Skeletal muscle satellite cell (primary cell): ENCODE data around the gene TEAD3.
A peak's percentile ranks its signal among the peaks of the same experiment; 100 is the strongest.
"Not testable (repeated sequence)": the region's sequence is repeated elsewhere in the genome, so short reads cannot be mapped to it uniquely, and the experiment has no call there.

Experiments used
- H3K27me3 ChIP-seq: 2 replicates; pipeline ENCODE4 v1.7.0; 2013; ENCODE audit warnings: low read length; ENCODE audit not compliant: control insufficient read depth, insufficient read depth
- H3K36me3 ChIP-seq: 2 replicates; pipeline ENCODE4 v1.7.0; 2013; ENCODE audit warnings: mild to moderate bottlenecking, control low read depth, low read length; ENCODE audit not compliant: insufficient read depth
- H3K4me1 ChIP-seq: 2 replicates; pipeline ENCODE4 v1.7.0; 2013; ENCODE audit warnings: low read length; ENCODE audit not compliant: control insufficient read depth, insufficient read depth
- H3K4me2 ChIP-seq: 2 replicates; pipeline ENCODE4 v1.7.0; 2013; ENCODE audit warnings: mild to moderate bottlenecking, low read length
- H3K4me3 ChIP-seq: 2 replicates; pipeline ENCODE4 v1.7.0; 2013; ENCODE audit warnings: low read length
- H3K9ac ChIP-seq: 2 replicates; pipeline ENCODE4 v1.7.0; 2013; ENCODE audit warnings: mild to moderate bottlenecking, low read depth, low read length, moderate library complexity
- H3K9me3 ChIP-seq: replicated peaks from 2 replicates; pipeline ENCODE4 v1.7.0; 2013; ENCODE audit warnings: mild to moderate bottlenecking, control low read depth, low read length

The TEAD3 gene

DNA sequence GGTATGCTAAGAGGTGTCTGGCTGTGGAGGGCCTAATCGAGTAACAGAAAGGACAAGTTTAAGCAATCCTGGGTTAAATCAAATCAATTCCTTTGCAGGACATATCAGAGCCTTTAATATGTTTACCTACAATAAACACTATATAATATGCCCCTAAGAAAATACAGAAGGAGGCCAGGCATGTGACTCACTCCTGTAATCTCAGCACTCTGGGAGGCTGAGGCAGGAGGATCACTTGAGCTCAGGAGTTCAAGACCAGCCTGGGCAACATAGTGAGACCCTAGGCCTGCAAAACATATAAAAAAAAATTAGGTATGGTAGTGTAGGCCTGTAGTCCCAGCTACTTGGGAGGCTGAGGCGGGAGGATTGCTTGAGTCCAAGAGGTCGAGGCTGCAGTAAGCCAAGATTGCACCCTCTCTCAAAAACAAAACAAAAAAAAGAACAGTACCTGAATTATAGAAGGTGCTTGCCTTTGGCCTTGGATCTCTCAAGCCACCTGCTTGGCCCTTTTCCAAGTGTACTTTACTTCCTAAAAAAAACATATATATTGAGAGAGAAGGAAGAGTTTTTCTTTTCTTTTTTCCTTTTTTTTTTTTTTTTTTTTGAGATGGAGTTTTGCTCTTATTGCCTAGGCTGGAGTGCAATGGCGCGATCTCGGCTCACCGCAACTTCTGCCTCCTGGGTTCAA lies 58.4 kb downstream of the TEAD3 start:
- not testable (repeated sequence) for H3K4me1 ChIP-seq, H3K9ac ChIP-seq, H3K9me3 ChIP-seq, H3K27me3 ChIP-seq, H3K36me3 ChIP-seq, H3K4me3 ChIP-seq, H3K4me2 ChIP-seq

- Histone ChIP-seq H3K9me3 (no peaks in the 10 kb centered on the region), H3K4me3 (no peak overlapping the region), H3K36me3 (no peaks in the 10 kb centered on the region), H3K9ac (no peak overlapping the region), H3K4me1 (peaks cover 8% of the 10 kb centered on the region), H3K27me3 (no peaks in the 10 kb centered on the region), H3K4me2 (no peak overlapping the region)
Measured at GRCh38 chr6:35436071-35436857, 60.6 kb downstream of the TEAD3 start.

DNA sequence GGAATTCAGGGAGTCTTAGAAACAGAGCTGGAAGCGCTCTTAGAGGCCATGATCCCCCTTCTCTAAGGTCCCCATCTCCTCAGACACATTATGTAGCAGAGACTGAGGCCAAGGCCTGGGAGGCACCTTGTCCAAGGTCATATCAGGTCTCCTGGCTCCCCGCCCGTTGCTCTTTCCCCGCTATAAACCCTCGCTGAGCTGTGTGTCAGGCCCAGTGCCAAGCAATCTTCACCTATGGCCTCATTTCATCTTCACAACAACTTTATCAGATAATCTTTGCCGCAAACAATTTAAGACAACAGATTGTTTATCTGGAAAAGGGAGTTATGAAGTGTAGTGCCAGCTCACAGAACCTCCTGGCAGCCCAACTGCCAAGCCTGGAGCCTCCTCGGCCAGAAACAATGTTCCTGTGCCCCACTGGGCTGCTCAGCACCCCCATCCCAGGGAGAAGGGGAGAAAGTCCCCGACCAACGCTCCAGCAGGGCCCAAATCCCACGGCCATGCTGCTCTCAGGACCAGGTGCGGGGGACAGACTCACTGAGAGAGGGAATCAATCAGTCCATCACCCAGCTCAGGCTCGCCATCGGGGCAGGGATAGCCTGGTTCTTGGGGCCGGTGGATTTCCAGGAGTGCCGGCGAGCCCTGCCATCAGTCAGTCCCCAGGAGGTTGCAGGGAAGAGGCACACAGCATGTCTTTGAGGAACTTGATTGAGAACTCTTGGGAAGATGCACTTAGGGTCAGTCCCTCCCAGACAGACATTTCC lies 61.6 kb downstream of the TEAD3 start:
- Histone ChIP-seq H3K9ac (no peak overlapping the region), H3K4me3 (no peak overlapping the region)

DNA sequence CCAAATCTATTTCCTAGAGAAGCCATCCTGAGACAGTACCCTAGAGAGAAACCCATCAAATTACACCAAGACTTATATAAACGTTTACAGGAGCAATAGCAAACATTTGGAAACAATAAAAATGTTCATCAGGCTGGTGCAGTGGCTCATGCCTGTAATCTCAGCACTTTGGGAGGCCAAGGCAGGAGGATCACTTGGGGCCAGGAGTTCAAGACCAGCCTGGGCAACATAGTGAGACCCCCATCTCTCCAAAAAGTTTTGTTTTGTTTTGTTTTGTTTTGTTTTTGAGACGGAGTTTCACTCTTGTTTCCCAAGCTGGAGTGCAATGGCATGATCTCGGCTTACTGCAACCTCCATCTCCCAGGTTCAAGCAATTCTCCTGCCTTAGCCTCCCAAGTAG lies 64.2 kb downstream of the TEAD3 start:
- H3K4me1 ChIP-seq: peaks cover 21% of the 10 kb centered on the region
- H3K4me3 ChIP-seq, H3K9ac ChIP-seq, H3K4me2 ChIP-seq, H3K27me3 ChIP-seq, H3K36me3 ChIP-seq: not testable (repeated sequence)
- peaks cover 13% of the 10 kb centered on the region for H3K9me3 ChIP-seq

More for the DNA sequence above, 61.6 kb downstream of the TEAD3 start:
- Histone ChIP-seq H3K4me1 (peaks cover 8% of the 10 kb centered on the region), H3K9me3 (peaks cover 2% of the 10 kb centered on the region), H3K27me3 (no peaks in the 10 kb centered on the region), H3K4me2 (no peak overlapping the region), H3K36me3 (no peaks in the 10 kb centered on the region)

DNA sequence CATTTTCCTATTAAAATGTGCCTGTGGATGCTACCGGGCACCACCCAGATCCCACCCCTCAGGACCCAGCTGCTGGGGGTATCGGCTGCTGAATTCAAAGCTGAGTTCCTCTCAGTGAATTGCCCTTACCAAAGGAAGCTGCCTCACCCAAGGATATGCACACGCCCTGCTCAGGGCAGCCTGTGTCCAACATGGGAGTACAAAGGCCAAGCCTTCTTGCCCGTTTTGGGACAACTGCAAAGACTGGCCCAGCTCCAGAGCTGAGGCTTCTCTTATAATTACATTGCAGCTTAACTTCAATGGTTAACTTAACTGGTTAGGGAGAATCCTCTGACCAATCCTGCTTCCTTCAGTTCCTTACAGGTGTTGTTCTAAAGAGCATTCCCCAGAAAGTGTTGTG lies 64.6 kb downstream of the TEAD3 start:
- Histone ChIP-seq H3K4me3 (no peak overlapping the region), H3K4me1 (peaks cover 25% of the 10 kb centered on the region), H3K9ac (no peak overlapping the region), H3K4me2 (no peak overlapping the region), H3K36me3 (peaks cover 10% of the 10 kb centered on the region), H3K9me3 (peaks cover 13% of the 10 kb centered on the region), H3K27me3 (no peaks in the 10 kb centered on the region)

DNA sequence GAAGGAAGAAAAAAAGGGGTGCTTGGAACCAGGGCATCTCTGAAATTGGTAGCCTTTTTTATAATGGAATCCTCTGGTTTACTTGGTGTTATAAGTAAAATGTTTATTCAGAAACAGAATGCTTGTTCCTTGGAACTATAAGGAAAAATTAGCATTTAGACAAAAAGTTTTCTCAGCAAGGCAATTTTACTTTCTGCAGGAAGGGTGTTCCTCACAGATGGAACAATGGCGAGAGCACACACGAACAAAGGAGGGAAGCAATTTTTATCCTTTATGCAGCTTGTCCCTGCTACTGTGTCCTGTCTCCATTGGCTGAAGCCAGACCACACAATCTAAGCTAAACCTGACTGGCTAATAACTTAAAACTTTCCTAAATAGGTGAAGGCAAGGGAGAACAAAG lies 67.4 kb downstream of the TEAD3 start:
- peaks cover 13% of the 10 kb centered on the region for H3K9me3 ChIP-seq
- H3K9ac ChIP-seq: no peak overlapping the region
- no peaks in the 10 kb centered on the region for H3K27me3 ChIP-seq
- no peak overlapping the region for H3K4me3 ChIP-seq
- H3K4me2 ChIP-seq: no peak overlapping the region
- H3K4me1 ChIP-seq: peaks cover 46% of the 10 kb centered on the region
- peaks cover 30% of the 10 kb centered on the region for H3K36me3 ChIP-seq

- Histone ChIP-seq H3K9me3 (peaks cover 13% of the 10 kb centered on the region), H3K4me3 (peak overlapping the region; percentile 34), H3K27me3 (no peaks in the 10 kb centered on the region), H3K9ac (peak overlapping the region; percentile 74), H3K4me1 (peaks cover 48% of the 10 kb centered on the region), H3K4me2 (peak overlapping the region; percentile 61), H3K36me3 (peaks cover 38% of the 10 kb centered on the region)
Measured at GRCh38 chr6:35428421-35429149, 68.3 kb downstream of the TEAD3 start.

DNA sequence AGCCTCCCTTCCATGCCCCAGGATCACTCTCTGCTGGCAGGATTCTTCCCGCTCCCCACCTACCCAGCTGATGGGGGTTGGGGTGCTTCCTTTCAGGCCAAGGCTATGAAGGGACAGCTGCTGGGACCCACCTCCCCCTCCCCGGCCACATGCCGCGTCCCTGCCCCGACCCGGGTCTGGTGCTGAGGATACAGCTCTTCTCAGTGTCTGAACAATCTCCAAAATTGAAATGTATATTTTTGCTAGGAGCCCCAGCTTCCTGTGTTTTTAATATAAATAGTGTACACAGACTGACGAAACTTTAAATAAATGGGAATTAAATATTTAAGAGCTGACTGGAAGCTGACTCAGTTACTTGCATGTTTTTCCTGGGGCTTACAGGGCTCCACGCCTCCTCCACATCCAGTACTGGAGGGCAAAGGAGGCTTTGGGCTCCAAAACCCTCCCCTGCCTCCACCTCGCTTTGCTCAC lies 69.0 kb downstream of the TEAD3 start:
- H3K9me3 ChIP-seq: peaks cover 13% of the 10 kb centered on the region
- peak overlapping the region; percentile 66 for H3K4me2 ChIP-seq
- peaks cover 48% of the 10 kb centered on the region for H3K4me1 ChIP-seq
- H3K27me3 ChIP-seq: no peaks in the 10 kb centered on the region
- H3K4me3 ChIP-seq: peak overlapping the region; percentile 49
- H3K36me3 ChIP-seq: peaks cover 38% of the 10 kb centered on the region
- peak overlapping the region; percentile 75 for H3K9ac ChIP-seq

DNA sequence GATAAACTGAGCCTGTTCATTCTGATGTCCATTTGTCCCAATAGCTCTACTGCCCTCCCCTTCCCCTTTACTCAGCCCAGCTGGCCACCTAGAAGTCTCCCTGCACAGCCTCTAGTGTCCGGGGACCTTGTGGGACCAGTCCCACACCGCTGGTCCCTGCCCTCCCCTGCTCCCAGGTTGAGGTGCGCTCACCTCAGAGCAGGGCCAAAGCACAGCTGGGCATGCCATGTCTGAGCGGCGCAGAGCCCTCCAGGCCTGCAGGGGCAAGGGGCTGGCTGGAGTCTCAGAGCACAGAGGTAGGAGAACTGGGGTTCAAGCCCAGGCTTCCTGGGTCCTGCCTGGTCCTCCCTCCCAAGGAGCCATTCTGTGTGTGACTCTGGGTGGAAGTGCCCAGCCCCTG lies 69.4 kb downstream of the TEAD3 start:
- Histone ChIP-seq H3K4me1 (peaks cover 48% of the 10 kb centered on the region), H3K36me3 (peaks cover 40% of the 10 kb centered on the region), H3K4me2 (peak overlapping the region; percentile 66), H3K9me3 (peaks cover 13% of the 10 kb centered on the region), H3K9ac (peak overlapping the region; percentile 75), H3K4me3 (peak overlapping the region; percentile 49), H3K27me3 (no peaks in the 10 kb centered on the region)

- Histone ChIP-seq H3K4me1 (peaks cover 45% of the 10 kb centered on the region), H3K27me3 (no peaks in the 10 kb centered on the region), H3K36me3 (peaks cover 50% of the 10 kb centered on the region), H3K9ac (peak overlapping the region; percentile 75), H3K4me3 (peak overlapping the region; percentile 23), H3K9me3 (peaks cover 13% of the 10 kb centered on the region), H3K4me2 (peak overlapping the region; percentile 51)
Measured at GRCh38 chr6:35426074-35426473, 70.8 kb downstream of the TEAD3 start.

- Histone ChIP-seq H3K4me1 (peaks cover 45% of the 10 kb centered on the region), H3K4me2 (peak overlapping the region; percentile 51), H3K9ac (peak overlapping the region; percentile 75), H3K27me3 (no peaks in the 10 kb centered on the region), H3K4me3 (peak overlapping the region; percentile 23), H3K36me3 (peaks cover 51% of the 10 kb centered on the region), H3K9me3 (peaks cover 12% of the 10 kb centered on the region)
Measured at GRCh38 chr6:35425284-35425683, 71.6 kb downstream of the TEAD3 start.
